GM11168 (cell line): ENCODE measurements around the gene ARHGDIA.

Experiments used
- in situ Hi-C: fragments of 300-500 bp; cut with MboI; formaldehyde crosslinking; loops from one replicate; pipeline ENCODE4 v1.12.0; 2022; ENCODE audit warnings: low sequenced_read_pairs; ENCODE audit not compliant: unreplicated experiment

Gene ARHGDIA

GRCh38 chr17:81889602-81890001 lies 18.5 kb upstream of the ARHGDIA start:
- in situ Hi-C loops: no loop called here

- in situ Hi-C loops: no loop called here
Observed at GRCh38 chr17:81888988-81889595, 18.0 kb upstream of the ARHGDIA start.

GRCh38 chr17:81888105-81888987 lies 17.2 kb upstream of the ARHGDIA start:
- in situ Hi-C loops: no loop called here

GRCh38 chr17:81885869-81886548 lies 14.9 kb upstream of the ARHGDIA start:
- in situ Hi-C loops: no loop called here

GRCh38 chr17:81885454-81885853 lies 14.3 kb upstream of the ARHGDIA start:
- in situ Hi-C loops: no loop called here

- in situ Hi-C loops: no loop called here
Observed at GRCh38 chr17:81884968-81885367, 13.8 kb upstream of the ARHGDIA start.

GRCh38 chr17:81884520-81884919 lies 13.4 kb upstream of the ARHGDIA start:
- in situ Hi-C loops: no loop called here

- in situ Hi-C loops: no loop called here
Observed at GRCh38 chr17:81879121-81879520, 8.0 kb upstream of the ARHGDIA start.

- in situ Hi-C loops: no loop called here
Observed at GRCh38 chr17:81878294-81878693, 7.2 kb upstream of the ARHGDIA start.

GRCh38 chr17:81877569-81877968 lies 6.4 kb upstream of the ARHGDIA start:
- in situ Hi-C loops: no loop called here

- in situ Hi-C loops: no loop called here
Observed at GRCh38 chr17:81871387-81872230, 472 bp upstream of the ARHGDIA start.

- in situ Hi-C loops: no loop called here
Observed at GRCh38 chr17:81870131-81870980, 781 bp downstream of the ARHGDIA start.

GRCh38 chr17:81869221-81870130 lies 1.7 kb downstream of the ARHGDIA start:
- in situ Hi-C loops: no loop called here

GRCh38 chr17:81868674-81869220 lies 2.4 kb downstream of the ARHGDIA start:
- in situ Hi-C loops: no loop called here

- in situ Hi-C loops: no loop called here
Observed at GRCh38 chr17:81867991-81868673, 3.0 kb downstream of the ARHGDIA start.

- in situ Hi-C loops: no loop called here
Observed at GRCh38 chr17:81867170-81867990, 3.8 kb downstream of the ARHGDIA start.
